Cortex of kidney (tissue), 1 donor: ENCODE measurements around the gene SRGN.
"Not testable (repeated sequence)": the region's sequence is repeated elsewhere in the genome, so short reads cannot be mapped to it uniquely, and the experiment has no call there.

Experiments
- DNase-seq: peaks from one replicate; lab custom pipeline; 2025; lab: John Stamatoyannopoulos, UW

Gene SRGN, protein sequence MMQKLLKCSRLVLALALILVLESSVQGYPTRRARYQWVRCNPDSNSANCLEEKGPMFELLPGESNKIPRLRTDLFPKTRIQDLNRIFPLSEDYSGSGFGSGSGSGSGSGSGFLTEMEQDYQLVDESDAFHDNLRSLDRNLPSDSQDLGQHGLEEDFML

DNA sequence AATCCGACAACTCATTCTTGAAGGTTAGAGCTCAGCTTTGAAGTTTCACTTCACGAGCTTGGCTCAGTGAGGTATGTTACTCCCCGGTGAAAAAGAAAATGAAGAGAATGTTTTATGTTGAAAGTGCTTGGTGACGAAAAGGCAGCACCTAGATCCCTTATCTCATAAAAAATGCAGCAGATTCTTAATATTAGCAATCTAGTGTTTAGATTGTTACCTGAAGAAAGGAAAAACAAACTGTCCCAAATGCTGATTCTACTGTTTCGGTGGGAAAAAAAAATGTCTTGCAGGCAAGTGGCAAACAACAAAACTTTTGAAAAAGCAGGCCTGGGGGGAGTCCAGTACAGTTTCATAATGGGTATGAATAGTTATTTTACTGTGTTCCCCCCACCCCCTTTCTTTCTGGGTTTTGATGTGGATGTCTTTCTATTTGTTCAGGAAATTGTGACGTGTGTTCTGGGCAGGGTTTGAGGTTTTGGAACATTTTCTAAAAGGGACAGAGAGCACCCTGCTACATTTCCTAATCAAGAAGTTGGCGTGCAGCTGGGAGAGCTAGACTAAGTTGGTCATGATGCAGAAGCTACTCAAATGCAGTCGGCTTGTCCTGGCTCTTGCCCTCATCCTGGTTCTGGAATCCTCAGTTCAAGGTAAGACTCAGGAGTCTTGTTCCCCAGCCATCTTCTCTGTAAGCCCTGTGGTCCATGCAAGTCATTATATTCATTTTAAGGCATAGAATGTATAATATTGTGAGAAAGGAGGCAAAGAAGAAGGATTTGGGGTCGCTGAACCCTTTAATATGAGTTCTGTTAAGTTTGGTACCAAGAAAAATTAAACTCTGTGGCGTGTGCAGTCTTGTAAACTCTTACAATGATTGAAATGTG is at the start of gene SRGN:
Gene SRGN, plus strand, starts transcription at position 514 of the 881 bp plus-strand sequence. Its CDS starts 55 bp downstream, at position 569.
- no peak for DNase-seq

DNA sequence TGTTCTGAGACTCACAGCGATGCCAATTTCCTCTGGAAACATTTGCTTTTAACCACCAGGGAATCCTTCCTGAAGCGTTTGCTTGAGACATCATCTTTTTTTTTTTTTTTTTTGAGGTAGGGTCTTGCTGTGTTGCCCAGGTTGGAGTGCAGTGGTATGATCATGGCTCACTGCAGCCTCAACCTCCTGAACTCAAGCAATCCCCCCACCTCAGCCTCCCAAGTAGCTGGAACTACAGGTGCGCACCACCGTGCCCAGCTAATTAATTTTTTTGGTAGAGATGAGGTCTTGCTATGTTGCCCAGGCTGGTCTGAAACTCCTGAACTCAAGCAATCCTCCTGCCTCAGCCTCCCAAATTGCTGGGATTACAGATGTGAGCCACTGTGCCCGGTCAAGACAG is 47.0 kb upstream of the SRGN start:
- DNase-seq = not testable (repeated sequence)

DNA sequence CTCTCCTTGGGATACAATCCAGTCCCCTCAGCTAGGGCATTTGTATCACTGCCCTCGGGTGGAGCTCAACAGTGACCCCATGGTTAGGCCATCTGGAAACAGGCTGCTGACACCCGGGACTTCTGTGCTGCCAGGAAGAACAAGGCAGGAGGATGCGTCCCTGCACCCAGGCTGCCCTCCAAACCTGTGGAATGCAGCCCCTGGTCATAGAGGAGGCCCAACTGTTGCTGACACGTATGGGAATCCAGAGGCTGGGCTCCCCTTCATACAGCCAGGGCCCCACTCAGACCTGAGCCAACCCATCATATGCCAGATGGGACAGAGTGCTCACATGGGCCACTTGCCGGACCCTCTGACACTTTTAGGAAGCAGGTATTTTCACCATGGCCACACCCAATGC is 45.5 kb upstream of the SRGN start:
- no peak for DNase-seq

DNA sequence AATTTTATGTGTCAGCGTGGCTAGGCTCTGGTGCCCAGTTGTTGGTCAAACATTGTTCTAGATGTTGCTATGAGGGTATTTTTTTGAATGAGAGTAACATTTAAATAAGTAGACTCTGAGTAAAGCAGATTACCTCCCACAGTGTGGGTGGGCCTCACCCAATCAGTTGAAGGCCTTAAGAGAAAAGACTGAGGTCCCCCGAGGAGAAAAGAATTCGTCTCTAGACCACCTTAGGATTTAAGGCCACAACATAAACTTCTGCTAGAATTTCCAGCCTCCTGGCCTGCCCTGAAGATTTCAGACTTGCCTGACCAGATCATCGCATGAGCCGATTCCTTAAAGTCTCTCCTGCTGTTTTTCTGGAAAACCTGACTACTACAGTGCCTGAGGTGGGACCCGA is 45.1 kb upstream of the SRGN start:
- DNase-seq = no peak

DNA sequence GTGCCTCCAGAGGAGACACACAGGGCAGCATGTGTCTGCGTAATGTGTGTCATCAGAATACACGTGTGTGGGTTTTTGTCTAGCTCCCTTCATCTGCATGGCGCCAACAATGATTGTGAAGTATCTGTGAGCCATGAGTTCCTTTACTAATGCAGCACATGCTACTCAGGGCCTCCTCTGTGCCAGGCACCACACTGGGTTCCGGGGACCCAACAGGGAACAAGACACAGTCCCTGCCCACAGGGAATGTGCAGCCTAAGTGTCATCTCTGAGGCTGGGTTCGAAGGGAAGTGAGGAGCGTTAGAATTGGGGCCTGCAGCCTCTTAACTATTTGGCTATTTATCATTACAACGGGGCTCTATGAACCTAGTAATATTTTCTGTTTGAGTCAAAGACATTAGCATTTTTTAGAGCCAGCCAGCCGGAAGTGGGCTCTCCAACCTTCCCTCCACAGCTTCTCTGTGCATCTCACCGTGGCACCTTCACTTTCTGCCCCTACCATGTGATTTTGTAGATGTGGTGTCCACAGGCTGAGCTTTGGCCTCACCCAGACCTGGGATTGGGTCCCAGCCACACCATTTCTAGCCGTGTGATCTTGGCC is 43.9 kb upstream of the SRGN start:
- no peak for DNase-seq

DNA sequence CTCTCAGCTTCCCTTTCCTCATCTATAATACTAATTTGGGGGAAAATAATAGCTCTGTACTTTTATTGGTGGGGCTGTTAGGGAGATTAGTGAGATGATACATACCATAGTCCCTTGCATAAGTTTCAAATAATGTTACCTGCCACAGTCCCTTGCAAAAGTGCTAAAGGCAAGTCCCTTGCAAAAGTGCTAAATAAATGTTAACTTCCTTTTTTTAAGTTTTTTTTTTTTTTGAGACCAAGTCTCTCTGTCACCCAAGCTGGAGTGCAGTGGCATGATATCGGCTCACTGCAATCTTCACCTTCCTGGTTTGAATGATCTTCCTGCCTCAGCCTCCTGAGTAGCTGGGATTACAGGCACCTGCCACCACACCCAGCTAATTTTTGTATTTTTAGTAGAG is 43.4 kb upstream of the SRGN start:
- no peak for DNase-seq

DNA sequence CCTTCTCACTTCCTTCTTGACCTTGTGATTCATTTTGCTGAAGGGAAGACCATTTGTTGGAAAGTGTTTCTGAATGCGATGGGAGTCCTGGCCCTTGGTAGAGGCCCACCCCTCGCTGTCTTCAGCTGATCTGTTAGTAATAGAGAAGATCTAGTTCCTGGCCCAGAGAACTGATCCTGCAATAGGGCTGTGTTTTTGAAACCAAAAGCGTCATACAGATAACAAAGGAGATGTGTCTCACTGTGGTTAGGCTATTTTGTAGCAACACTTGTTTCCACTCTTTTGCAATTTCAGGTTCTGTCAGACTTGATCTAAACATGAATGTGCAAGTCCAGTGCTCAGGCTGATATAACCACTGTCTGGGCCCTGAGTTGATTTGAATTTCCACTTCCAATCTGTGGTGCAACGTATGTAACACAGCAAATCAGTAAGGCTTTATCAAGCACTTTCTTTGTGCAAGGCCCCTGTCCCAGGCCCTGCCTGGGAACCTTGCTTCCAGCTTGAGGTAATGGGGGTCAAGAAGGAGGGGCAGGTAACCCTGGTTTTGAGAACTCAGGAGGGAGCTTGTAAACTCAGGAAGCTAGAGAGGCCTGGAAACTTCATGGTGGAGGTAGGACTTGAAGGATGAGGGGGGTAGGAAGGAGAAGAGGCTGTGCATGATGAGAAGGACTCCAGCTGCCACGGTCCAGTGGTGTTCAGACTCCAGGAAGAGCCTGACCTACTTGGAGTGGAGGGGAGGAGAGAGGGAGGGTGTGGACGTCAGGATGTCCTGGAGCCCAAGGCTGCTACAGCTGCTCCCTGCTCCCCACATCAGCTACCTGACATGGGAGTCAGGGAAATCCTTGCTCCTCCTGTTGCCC is 42.2 kb upstream of the SRGN start:
- no peak for DNase-seq

DNA sequence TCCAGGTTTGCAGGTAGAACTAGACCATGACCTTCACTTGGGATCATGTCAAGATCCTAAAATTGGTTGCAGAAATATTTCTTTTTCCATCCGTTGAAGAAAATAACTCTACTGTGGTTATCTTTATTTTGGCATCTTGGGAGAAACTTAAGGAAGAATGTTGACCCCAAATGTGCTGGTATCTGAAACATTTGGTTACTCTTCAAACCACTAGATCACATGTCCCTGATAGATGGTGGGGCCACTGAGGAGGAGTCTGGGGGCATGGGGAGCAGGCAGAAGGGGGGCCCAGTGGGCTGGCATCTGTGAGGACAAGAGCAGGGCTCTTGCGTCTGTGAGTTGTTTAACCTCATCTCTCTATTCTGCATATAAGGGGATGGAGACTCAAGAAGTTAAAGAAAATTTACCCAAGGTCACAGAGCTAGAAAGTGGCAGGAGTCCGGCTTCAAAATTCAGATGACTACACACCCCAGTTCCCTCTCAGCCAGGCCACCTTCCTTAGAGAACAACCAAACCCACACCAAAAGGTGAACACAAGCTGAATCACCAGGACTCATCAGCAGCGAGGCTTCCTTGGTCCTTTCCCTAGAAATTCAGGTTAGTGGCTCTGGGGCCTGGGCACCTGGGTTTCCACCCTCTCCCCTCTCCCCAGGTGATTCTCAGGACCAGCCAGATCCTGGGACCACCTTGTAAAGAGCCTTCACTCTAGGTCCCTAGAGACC is 40.6 kb upstream of the SRGN start:
- DNase-seq = no peak

DNA sequence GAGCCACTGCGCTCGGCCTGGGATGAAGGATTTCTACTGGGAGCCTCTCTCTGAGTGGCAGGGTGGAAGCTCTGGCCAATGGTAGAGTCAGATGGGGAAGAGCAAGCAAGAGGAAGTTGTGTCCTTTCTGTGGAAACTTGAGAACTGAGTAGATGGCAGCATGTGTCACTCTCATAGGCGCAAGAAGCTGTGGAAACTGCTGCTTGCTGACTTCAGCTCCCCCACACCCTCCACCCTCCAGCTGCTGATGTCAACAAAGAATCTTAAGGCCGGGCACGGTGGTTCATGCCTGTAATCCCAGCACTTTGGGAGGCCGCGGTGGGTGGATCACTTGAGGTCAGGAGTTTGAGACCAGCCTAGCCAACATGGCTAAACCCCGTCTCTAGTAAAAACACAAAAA is 39.8 kb upstream of the SRGN start:
- DNase-seq = no peak

DNA sequence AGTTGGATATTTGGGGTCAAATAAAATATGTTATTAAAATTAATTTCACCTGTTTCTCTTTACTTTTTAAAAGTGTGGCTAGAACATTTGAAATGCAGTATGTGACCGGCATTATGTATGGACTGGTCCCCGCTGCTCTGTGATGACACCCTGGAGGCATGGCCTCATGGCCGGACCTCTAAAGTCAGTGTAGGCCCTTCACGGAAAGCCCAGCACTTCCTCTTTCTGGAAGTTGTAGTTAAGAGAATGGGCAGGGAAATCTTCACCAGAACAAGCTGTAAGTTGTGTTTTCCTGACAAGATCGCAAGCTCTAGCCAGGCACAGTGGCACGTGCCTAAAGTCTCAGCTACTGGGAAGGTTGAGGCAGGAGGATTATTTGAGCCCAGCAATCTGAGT is 38.3 kb upstream of the SRGN start:
- no peak for DNase-seq

DNA sequence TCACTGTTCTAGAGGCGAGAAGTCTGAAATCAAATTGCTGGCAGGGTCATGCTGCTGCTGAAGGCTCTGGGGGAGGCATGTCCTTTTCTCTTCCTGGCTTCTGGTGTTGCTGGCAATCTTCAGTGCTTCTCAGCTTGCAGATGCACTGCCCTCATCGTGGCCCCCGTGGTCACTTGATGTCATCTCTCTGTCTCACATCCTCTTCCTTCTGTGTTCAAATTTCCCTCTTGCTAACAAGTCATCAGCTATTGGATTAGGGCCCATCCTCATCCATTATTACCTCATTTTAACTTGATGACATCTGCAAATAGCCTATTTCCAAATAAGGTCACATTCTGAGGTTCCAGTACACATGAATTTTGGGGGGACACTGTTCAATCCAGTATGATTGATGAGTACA is 36.6 kb upstream of the SRGN start:
- no peak for DNase-seq

DNA sequence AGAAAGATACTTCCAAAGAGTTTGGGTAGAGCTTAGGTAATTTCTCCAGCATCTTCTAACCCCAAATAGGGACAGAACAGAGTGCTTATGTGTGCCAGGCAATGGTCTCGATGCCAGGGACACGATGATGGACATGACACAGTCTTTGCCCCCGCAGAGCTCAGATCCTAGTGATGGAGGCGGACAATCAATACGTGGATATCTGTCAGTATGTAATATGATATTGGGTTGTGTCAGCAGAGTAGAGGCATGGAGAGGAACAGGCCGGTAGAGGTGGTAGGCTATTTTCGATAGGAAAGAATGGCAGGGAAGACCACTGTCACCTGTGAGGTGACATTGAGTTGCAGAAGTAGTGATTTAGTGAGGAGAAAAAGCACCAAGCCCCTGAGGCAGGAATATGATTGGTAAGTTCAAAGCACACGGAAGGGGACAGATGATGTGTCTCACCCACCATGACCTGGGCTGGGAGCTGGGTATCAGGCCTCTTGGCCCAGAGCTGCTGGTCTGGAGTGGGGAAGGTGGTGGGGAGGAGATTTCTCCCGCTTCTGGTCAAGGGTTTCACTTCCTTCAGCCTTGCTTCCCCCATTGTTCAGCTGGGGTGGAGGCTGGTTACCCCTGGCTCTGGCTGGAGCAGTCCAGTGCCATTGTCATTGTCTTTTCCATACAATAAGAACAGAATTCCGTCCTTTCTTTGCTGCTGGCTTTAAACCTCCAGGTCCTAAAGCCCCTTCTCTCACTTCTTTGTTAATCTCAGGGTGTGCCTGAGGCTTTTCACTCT is 36.0 kb upstream of the SRGN start:
- DNase-seq = no peak

DNA sequence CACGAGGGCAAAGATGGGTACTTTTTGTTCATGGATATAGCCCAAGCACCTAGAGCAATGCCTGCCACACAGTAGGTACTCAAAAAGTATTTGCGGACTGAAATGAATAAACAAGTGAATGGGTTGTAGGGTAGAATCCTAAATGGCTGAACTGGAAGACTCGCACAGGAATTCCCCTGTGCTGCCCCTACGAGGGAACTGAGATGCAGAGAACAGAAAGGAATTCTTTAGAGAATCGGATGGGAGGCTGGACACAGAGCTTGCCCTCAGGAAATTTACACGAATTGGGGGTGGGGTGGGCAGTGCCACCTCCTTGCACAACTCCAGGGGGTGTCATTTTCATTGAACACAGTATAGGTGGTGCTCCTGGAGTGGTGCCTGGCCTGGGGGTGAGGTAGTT is 35.2 kb upstream of the SRGN start:
- no peak for DNase-seq

DNA sequence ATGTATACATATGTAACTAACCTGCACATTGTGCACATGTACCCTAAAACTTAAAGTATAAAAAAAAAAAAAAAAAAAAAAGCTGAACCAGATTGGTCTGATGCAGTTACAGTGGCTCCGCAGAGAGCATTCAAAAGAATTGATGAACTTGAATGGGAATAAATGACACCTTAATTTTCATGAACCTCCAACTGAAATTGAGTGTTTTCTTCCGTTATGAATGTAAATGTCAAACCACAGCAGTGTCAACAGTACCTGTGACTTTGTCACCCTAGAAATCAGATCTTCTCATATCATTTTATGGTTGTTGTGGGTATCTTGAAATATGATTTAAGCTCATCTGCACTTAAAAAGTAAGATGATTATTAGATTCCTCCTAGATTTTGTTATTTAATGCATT is 32.7 kb upstream of the SRGN start:
- no peak for DNase-seq

DNA sequence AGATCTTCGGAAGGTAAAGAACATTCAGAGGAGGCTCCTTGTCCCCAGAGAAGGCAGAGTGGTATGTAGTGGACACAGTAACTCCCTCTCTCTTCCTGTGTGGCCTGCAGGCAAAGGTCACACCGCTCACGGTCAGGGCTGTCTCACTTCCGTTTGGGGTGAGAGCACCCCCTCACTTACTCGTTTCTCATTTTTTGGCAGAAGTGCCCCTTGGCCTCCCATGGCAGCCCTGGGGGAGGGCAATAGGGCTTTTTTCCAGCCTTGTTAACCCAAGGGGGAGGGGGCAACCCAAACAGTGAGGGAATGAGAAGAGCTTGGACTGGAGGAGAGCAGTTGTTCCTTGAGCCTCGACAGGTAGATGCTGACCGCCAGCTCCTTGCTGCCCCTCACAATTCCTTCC is 31.8 kb upstream of the SRGN start:
- DNase-seq = no peak

DNA sequence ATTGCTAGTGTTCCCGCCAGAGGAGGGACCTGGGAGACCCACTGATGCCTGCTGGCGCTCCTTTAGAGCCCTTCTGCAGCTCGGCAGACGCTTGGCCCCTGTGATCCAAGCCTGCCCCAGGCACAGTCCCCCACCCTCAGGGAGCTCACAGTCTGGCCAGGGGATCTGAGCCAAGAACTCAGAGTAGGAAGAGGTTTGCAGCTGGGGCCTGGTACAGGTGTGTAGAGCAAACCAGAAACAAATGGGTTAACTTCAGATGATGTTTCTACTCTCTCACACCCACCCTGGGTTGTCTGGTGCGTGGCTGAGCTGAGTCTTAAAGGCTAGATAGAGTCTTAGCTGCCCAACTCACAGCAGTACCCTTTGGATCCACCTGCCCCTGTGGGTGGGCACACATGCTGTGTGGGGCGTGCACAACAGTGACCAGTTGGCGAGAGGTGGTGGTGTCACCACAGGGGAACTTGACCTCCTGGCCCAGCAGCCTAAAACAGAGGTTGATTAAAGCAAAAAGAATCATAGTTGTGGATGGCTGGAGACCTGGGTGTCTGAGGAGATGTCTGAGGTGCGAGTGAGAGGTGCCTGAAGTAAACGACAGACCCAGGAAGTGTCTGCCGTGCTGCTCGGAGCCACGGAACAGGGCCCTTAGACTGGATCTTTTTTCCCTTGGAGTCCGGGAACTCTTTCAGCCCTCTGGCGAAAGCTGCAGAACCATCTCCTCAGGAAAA is 31.2 kb upstream of the SRGN start:
- no peak for DNase-seq

DNA sequence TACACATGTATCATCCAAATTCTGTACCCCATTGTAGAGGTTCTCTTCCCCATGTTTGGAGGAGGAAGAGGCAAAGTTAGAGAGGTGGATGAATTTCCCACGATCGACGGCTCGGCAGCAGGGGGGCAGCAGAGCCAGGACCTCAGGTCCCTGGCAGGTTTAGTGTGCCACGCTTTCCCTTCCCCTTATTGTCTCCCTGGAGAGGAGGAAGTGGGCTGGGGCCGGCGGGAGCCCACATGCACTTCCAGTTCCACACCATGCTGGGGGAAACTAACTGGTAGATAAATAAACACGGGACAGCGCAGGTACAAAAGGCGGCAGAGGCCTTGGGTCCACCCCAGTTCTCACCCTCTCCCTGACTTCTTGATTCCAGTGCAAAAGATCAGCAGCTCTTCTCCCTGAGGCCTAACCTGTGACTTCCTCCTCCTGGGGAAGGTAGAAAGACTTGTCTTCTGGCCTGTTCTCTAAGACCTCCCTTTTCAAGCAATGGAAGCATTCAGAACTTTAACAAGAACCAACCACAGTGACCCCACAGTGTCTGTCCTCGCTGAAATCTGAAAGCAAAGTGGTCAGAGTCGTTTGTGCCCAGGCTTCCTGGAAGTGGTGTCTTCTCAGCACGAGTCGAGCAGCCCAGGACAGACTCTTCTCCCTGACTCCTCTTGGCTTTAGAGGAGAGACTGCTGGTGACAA is 30.5 kb upstream of the SRGN start:
- DNase-seq = no peak

DNA sequence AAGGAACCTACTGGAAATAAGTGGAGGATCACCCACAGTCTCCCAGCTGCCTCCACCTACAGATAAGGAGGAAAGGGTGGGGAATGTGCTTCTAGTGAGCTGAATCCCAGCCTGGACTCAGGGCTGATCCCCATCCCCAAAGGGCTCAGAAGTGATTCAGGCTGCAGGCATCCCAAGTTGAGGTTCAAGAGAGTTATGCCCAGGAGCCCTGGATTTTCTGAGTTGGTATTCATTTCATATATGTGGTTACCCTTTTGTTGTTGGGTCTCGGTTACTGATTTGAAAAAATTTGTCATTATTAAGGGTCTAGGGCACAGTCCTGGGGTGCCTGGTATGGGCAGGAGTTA is 30.0 kb upstream of the SRGN start:
- DNase-seq = no peak

DNA sequence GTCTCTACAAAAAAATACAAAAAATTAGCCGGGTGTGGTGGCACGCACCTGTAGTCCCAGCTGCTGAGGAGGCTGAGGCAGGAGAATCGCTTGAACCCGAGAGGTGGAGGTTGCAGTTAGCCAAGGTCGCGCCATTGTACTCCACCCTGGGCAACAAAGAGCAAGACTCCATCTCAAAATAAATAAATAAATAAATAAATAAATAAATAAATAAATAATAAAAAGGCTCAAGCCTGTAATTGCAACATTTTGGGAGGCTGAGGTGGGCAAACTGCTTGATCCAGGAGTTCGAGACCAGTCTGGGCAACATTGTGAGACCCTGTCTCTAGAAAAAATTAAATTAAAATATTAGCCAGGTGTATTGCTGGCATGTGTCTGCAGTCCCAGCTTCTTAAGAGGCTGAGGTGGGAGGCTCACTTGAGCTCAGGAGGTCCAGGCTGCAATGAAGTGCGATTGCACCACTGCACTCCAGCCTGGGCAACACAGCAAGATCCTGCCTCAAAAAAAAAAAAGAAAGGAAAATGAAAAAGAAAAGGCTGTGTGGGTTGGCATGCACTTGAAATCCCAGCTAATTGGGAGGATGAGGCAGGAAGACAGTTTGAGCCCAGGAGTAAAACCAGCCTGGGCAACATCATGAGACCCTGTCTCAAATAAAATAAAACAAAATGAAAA is 27.6 kb upstream of the SRGN start:
- no peak for DNase-seq
